T-helper 9 cell (primary cell): ENCODE data around the gene PKP4.

Source experiments
- DNase-seq: peaks from one replicate; pipeline ENCODE4 v3.0.0-alpha.2; 2020

PKP4 gene

DNA sequence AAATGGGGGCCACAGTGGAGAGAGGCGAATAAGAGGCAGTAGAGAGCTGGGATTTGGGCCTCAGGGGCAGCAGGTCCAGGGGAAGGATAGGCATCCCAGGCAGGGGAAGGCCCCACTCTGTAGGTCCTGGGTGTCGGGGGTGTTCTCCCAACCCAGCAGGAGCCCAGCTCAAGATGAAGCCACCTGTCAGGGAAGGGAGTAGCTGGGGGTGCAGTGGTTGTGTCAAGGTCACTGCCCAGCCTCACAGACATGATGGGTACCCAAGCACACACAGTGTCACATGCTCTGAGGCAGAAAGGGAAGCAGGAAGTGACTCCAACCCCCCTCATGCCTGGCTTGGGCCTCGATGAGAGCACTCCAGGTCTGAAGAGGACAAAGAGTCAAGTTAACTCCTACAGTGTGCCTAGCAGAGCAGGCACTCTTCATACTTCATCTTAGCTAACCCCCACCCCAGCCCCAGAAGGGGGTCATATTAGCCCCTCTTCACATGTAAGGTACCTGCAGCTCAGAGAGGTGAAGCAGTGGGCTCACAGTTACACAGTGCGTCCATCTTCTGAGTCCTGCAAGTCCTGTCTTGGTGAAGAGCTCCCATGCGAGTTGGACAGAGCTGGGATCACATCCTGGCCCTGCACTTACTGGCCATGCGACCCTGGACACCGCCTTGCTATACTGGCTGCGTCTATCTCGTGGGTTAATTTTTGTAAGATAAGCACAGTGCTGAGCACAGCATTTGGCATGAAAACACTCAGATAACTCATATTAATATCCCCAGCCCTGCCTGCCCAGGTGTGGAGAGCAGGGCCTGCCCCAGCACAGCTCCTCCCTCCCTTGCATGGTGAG, 265.7 kb downstream of the PKP4 start:
- DNase-seq, result no peak

- no peak for DNase-seq
These were observed 266.6 kb downstream of the PKP4 start for GRCh38 chr2:158723181-158723838.

DNA sequence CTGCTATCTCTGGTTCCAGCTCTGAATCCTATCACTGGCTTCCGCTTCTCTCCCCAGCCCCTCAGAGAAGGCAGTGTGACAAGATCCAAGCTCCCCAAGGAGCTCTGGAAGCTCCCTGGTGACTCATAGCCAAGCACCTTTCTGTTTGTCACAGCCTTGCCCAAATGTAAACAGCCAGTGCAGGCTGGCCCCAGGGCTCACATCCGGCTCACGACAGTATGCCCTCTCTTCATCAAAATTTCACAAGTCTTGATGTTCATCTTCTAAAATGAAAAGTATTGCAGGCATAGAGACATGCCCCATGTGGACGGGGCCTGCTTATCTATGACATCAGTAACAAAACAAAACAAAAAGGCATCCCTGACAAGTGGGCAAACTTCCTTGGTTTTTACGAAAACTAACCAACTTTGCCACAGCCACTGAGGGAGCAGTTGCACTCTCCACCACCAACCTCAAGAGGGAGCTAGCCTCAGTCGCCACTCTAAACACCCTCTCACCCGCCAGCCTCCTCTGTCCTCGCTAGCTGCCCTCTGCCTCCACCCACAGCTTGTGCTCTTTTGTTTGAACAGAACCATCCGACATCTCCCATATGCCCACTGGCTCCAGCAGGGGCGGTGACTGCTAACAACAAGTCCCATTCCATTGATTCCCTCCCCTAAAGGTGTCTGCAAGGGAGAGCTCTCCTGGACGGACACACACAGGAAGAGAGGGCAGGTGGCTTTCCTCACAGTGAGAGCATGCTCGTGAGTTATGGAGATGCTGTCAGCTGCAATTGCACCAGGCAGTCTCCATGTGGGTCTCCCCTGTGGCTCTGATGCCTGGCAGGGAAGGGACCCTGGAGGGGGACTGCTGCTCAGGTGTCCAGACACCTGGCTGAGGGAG, 267.4 kb downstream of the PKP4 start:
- DNase-seq, result no peak

DNA sequence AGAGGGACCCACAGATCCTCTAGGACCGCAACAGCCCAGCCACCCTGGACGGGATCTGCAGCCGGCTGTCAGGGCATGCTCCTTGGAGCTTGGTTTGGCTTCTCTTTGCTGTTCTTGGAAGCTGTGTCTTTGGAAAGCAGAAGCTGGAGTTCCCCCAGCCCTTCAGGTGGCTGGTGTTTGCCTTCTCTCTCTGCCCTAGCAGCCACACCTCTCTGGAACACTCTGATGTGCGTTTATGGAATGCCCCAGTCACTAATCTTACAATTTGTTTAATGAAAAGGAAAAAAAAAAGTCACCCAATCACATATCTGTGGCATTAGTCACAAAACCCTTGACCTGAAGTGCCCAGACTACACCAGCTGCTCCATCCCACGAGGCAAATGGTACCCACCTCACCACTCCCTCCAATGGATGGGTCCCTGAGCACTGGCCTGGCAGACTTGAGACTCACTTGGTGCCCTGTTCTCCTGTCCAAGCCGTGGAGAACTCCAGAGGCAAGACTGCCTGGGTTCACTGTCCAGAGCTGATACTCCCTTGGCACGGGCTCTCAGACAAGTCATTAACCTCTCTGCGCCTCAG, 268.1 kb downstream of the PKP4 start:
- no peak for DNase-seq

- no peak for DNase-seq
These were observed 268.7 kb downstream of the PKP4 start for GRCh38 chr2:158725441-158725891.

DNA sequence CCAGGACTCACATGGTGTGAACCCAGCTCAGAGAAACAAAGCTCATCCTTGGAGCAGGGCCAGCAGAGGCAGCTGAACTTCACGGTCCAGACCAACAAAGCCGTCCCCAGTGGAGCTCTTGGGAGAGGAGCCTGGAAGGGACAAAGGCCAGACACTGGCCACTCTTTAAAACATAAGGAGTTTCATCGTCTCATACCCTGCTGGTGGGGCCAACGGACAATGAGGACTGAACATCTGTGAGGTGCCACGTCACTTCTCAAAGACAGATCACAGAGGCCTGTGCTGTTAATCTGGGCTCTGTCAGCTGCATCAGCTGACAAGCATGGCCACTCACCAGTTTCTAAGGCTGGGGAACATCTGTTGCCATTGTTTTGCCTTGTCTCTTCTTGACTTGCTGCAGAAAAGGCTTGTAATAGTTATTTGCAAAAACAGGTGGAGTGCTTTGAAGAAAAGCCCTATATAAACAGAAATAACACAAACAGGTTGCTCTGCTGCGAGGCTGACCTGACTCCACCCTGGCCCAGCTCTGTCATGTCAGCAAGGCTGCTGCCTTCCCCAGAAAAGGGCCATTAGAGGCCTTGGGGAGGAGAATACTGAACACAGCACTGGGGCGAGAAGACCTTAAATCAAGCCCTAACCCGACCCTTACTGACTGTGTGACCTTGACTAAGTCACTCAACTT, 270.3 kb downstream of the PKP4 start:
- DNase-seq, result no peak

GRCh38 chr2:158728422-158728821, 271.7 kb downstream of the PKP4 start:
- DNase-seq, result no peak

DNA sequence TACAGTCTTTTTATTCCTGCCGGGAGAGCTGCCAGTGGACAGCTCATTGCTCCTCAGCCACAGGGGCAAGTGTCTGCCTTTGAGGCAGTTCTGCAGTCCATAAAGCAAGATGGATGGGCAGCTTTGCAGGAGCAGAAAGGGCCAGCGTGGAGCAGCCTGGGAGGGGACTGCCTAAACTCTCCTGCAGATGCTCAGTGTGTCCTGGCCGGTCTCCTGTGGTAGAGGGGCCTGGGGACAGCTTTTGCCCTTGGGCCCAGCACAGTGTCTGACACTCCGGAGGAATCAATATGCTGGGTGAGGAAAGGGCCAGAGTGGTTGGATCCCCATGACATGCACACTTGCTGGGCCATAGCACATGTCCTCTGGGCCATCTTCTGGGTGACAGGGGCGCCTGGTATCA, 272.7 kb downstream of the PKP4 start:
- no peak for DNase-seq

DNA sequence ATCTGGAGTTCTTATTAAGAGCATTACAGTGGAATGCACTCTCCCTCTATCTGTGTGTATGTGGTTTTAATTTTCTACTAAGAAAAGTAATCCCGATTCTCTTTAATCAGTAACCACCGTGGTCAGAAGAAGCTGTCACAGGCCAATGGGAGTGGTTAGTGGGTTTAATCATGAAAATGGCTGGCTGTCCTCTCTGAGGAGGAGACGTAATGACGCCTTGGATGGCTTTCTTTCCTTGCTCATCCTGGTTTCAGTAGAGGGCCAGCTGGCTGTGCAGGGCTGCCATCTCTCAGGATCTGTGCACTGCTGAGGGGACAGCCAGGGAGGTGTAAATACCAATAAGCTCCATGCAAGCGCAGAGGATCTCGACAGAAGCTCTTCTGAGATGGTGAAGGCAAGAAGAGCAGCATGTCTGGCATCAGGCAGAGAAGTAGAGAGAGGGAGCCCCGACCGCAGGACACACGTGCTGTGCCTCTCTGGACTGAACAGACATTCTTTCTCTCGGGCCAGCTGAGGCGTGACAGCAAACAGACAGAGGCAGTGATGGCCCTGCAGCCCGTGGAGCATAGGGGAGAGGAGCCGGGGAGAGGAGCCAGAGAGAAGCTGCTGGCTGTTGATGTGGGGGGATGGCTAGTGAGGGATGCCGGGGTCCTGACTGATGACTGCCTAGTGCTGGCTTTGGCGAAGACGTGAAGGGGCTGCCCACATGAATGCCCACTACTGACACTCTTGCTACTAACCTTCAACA, 273.3 kb downstream of the PKP4 start:
- no peak for DNase-seq

DNA sequence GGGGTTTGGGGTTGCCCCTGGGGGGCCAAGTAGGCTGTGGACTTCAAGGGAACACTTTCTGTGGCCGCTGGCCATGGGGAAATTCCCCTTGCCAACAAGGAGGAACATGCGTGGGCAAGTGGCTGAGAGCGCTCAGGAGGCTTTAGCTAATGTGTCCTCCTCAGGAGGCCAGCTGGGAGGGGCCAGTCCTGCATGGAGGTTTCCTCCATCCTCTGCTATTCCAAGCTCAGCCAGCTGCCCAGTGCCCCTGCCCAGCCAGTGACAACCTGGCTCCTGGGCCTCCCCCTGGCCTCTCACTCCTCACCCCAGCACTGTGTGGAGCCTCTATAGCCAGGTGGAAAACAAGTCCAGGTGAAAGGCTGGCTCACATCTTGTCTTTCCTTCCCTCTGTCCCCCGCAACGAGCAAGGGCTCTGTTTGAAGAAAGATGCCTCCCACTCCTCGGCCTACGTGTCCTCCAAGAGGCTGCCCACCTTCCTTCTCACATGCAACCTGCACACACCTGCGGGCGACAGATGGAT, 273.9 kb downstream of the PKP4 start:
- no peak for DNase-seq

DNA sequence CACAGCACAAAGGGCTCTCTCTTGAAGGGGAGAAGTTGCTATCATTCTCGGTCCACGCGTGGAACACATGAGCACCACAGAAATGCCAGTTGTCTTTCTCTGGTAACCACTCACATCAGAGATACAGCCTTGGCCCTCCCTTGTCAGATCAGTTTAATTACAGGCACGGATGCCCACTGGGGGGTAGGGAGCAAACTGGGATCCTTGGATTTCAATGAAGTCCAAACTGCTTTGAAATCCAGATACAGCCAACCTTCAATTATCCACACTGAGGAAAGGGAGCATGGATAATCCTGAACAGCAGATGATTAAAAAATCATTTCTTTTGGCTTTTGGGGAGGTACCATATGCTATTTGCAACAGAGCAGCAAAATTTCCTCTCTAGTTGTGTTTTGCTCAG, 274.6 kb downstream of the PKP4 start:
- no peak for DNase-seq
